GM12878 (cell line): ENCODE measurements around the gene EP400. TPM values are rescaled to one million over a fixed set of nuclear protein-coding genes. Genes with fewer than 3 reads are reported as not detected.

Source experiments
- ATAC-seq: fragments of 200-7000 bp; cut with Tn5 transposase; 3 replicates; pipeline ENCODE4 v1.9.1; 2020; ENCODE audit warnings: mild to moderate bottlenecking, moderate library complexity
- BruUV-seq: library from RNA; stranded (reverse); fragments of 400-500 nt; replicated peaks from 2 replicates; lab custom pipeline; 2021; lab: Mats Ljungman, UMichigan
- CTCF ChIA-PET: fragments of 300-600 bp; sonication (Branson Sonifier 250); formaldehyde crosslinking; extraction: SDS; loops from one replicate; lab custom pipeline; 2021; ENCODE audit warnings: inconsistent platforms; lab: Yijun Ruan, JAX
- POLR2A ChIA-PET: fragments of 350-600 bp; formaldehyde crosslinking; extraction: SDS; loops from one replicate; lab custom pipeline; 2021; ENCODE audit warnings: inconsistent platforms; lab: Charles Lee
- RAD21 ChIA-PET: fragments of 300-600 bp; sonication (Branson Sonifier 250); formaldehyde crosslinking; loops from one replicate; lab custom pipeline; 2023; ENCODE audit warnings: antibody characterized with exemption; ENCODE audit not compliant: unreplicated experiment; lab: Charles Lee
- SMC1A ChIA-PET: fragments of 300-600 bp; sonication (Branson Sonifier 250); formaldehyde crosslinking; loops from one replicate; lab custom pipeline; 2023; ENCODE audit not compliant: unreplicated experiment, uncharacterized antibody; lab: Charles Lee
- DNase-seq: peaks from one replicate; pipeline ENCODE4 v3.0.0-alpha.2; 2011; ENCODE audit warnings: low read depth, low spot score
- FAIRE-seq: peaks from 3 replicates; lab custom pipeline; 2011; peaks lifted over from hg19 to GRCh38; lab: Jason Lieb, UNC
- H2AFZ ChIP-seq: 2 replicates; pipeline ENCODE4 v1.6.0; 2011; ENCODE audit warnings: low read depth, low read length, control low read depth; ENCODE audit not compliant: control insufficient read depth
- H3K27ac ChIP-seq: 2 replicates; pipeline ENCODE4 v1.5.1; 2011; ENCODE audit warnings: control low read depth; ENCODE audit not compliant: control insufficient read depth, insufficient read depth
- H3K27me3 ChIP-seq, 2 experiments: replicated peaks in 1 of 2; 2 replicates each; pipeline versions ENCODE4 v1.6.0 to v1.6.1; 2011; ENCODE audit warnings: low read length in 1 of 2; ENCODE audit not compliant: control insufficient read depth in 2 of 2, insufficient read depth in 2 of 2
- H3K36me3 ChIP-seq, 2 experiments: 2 replicates each; pipeline ENCODE4 v1.5.1; 2011; ENCODE audit warnings: low read length in 1 of 2; ENCODE audit not compliant: control insufficient read depth in 2 of 2, insufficient read depth in 2 of 2
- H3K4me1 ChIP-seq: 2 replicates; pipeline ENCODE4 v1.6.1; 2011; ENCODE audit warnings: mild to moderate bottlenecking, low read length, moderate library complexity, mixed read lengths; ENCODE audit not compliant: control insufficient read depth, insufficient read depth
- H3K4me2 ChIP-seq: 2 replicates; pipeline ENCODE4 v1.6.0; 2011; ENCODE audit warnings: control low read depth; ENCODE audit not compliant: control insufficient read depth, insufficient read depth
- H3K4me3 ChIP-seq: fragments of 200-600 bp; sonication (generic); 2 replicates; pipeline ENCODE4 v1.5.1; 2016
- H3K79me2 ChIP-seq: 2 replicates; pipeline ENCODE4 v1.6.0; 2011; ENCODE audit warnings: low read length; ENCODE audit not compliant: control insufficient read depth, insufficient read depth
- H3K9ac ChIP-seq: 2 replicates; pipeline ENCODE4 v1.8.0; 2011; ENCODE audit warnings: low read length, control low read depth, mixed read lengths; ENCODE audit not compliant: control insufficient read depth, insufficient read depth
- H3K9me3 ChIP-seq: replicated peaks from 3 replicates; pipeline ENCODE4 v1.5.1; 2011; ENCODE audit warnings: mild to moderate bottlenecking, low read length; ENCODE audit not compliant: control insufficient read depth, insufficient read depth
- H4K20me1 ChIP-seq: 2 replicates; pipeline ENCODE4 v1.6.0; 2011; ENCODE audit not compliant: control insufficient read depth, insufficient read depth
- CHD2 ChIP-seq: IDR thresholded peaks from 2 replicates; pipeline ENCODE4 v1.6.1; 2011; ENCODE audit warnings: low read depth, low read length, improper control_type of control experiment, borderline replicate concordance
- CTCF ChIP-seq, 3 experiments: IDR thresholded peaks in 2 of 3; conservative IDR thresholded peaks in 1 of 3; 2 replicates each; pipeline ENCODE4 v1.5.1; 2011; ENCODE audit warnings: low read depth in 3 of 3, low read length in 3 of 3, mild to moderate bottlenecking in 3 of 3, control low read depth in 2 of 3, moderate library complexity in 2 of 3, inconsistent platforms in 1 of 3, mixed read lengths in 1 of 3; ENCODE audit not compliant: control insufficient read depth in 2 of 3, insufficient read depth in 1 of 3; ENCODE audit errors: extremely low read depth in 1 of 3
- EGR1 ChIP-seq, 2 experiments: IDR thresholded peaks; 1 replicate in 1 of 2; 2 replicates in 1 of 2; pipeline ENCODE4 v1.6.1; 2011 to 2012; ENCODE audit warnings: low read depth in 2 of 2, low read length in 2 of 2, borderline replicate concordance in 1 of 2, mild to moderate bottlenecking in 1 of 2, moderate library complexity in 1 of 2
- GABPA ChIP-seq: IDR thresholded peaks from 2 replicates; pipeline ENCODE4 v1.6.1; 2014; ENCODE audit warnings: antibody characterized with exemption, low read depth, mild to moderate bottlenecking, inconsistent platforms
- KLF5 ChIP-seq: fragments of 450-650 bp; IDR thresholded peaks from 2 replicates; pipeline ENCODE4 v1.6.1; 2014; ENCODE audit warnings: mild to moderate bottlenecking; ENCODE audit not compliant: partially characterized antibody
- NFIC ChIP-seq: IDR thresholded peaks from 2 replicates; pipeline ENCODE4 v1.6.1; 2012; ENCODE audit warnings: low read depth, mild to moderate bottlenecking, inconsistent platforms, low read length, moderate library complexity
- NFYA ChIP-seq: IDR thresholded peaks from 2 replicates; pipeline ENCODE4 v1.6.1; 2011; ENCODE audit warnings: low read depth, mild to moderate bottlenecking, low read length, improper control_type of control experiment, borderline replicate concordance
- PAX5 ChIP-seq: IDR thresholded peaks from 2 replicates; pipeline ENCODE4 v1.6.1; 2011; ENCODE audit warnings: low read depth, low read length, borderline replicate concordance
- POLR2AphosphoS2 ChIP-seq: IDR thresholded peaks from 2 replicates; pipeline ENCODE4 v1.6.1; 2011; ENCODE audit warnings: low read depth, mild to moderate bottlenecking, low read length, improper control_type of control experiment, moderate library complexity
- POU2F2 ChIP-seq: IDR thresholded peaks from 3 replicates; pipeline ENCODE4 v1.6.1; 2011; ENCODE audit warnings: low read depth, mild to moderate bottlenecking, low read length, borderline replicate concordance
- RAD51 ChIP-seq: fragments of 450-650 bp; IDR thresholded peaks from 2 replicates; pipeline ENCODE4 v1.6.1; 2016; ENCODE audit warnings: moderate library complexity, mild to moderate bottlenecking, inconsistent platforms
- RUNX3 ChIP-seq: IDR thresholded peaks from 2 replicates; pipeline ENCODE4 v1.6.1; 2012; ENCODE audit warnings: low read length, inconsistent platforms
- SMAD1 ChIP-seq: fragments of 450-650 bp; IDR thresholded peaks from 2 replicates; pipeline ENCODE4 v1.6.1; 2018; ENCODE audit warnings: mild to moderate bottlenecking, low read depth; ENCODE audit not compliant: partially characterized antibody
- SMARCA5 ChIP-seq: fragments of 450-650 bp; IDR thresholded peaks from 2 replicates; pipeline ENCODE4 v1.6.1; 2017; ENCODE audit warnings: mild to moderate bottlenecking
- SPI1 ChIP-seq: IDR thresholded peaks from 2 replicates; pipeline ENCODE4 v1.6.1; 2011; ENCODE audit warnings: low read depth, mild to moderate bottlenecking, low read length, moderate library complexity, borderline replicate concordance; ENCODE audit not compliant: insufficient read depth
- TAF1 ChIP-seq: IDR thresholded peaks from 2 replicates; pipeline ENCODE4 v1.6.1; 2011; ENCODE audit warnings: mild to moderate bottlenecking, low read depth, low read length, borderline replicate concordance
- ZNF207 ChIP-seq: fragments of 450-650 bp; IDR thresholded peaks from 2 replicates; pipeline ENCODE4 v1.6.1; 2014; ENCODE audit warnings: antibody characterized with exemption, mild to moderate bottlenecking, borderline replicate concordance
- ZNF24 ChIP-seq: fragments of 450-650 bp; IDR thresholded peaks from 2 replicates; pipeline ENCODE4 v1.6.1; 2017; ENCODE audit warnings: antibody characterized with exemption, mild to moderate bottlenecking
- WGBS: methylation state at CpG from one replicate; pipeline ENCODE4 v1.1.6; 2016; ENCODE audit warnings: low lambda C conversion rate; ENCODE audit not compliant: insufficient replicate concordance, insufficient coverage; ENCODE audit errors: missing lambda C conversion rate; 5-methylcytosine and 5-hydroxymethylcytosine counted together
- in situ Hi-C: fragments of 300-500 bp; cut with MboI; formaldehyde crosslinking; loops from 9 replicates; pipeline ENCODE4 v1.14.3; 2018; ENCODE audit warnings: mixed read lengths
- intact Hi-C: fragments of 100-400 bp; cut with micrococcal nuclease; formaldehyde crosslinking; loops from one replicate; pipeline ENCODE4 v1.14.2; 2022; ENCODE audit not compliant: unreplicated experiment
- polyA plus RNA-seq, 11 experiments: library from polyadenylated mRNA; depleted of rRNA in 4 of 11; unstranded in 6 of 11; stranded (reverse) in 5 of 11; fragments of >200 nt; fragmentation: Nextera tagmentation in 4 of 11; fragmentation: Illumina TruSeq in 1 of 11; extraction: Ambion mirVana in 4 of 11; extraction: Trizol in 1 of 11; gene quantifications; 1 replicate in 1 of 11; 2 replicates in 10 of 11; pipeline versions ENCODE4 v1.2.1 to v1.2.3, GENCODE V29; 2011 to 2016; ENCODE audit warnings: inconsistent platforms in 2 of 11, missing spikeins in 2 of 11, low read depth in 1 of 11
- total RNA-seq, 4 experiments: library from RNA; depleted of rRNA in 3 of 4; stranded (reverse); fragments of >200 nt in 3 of 4; fragmentation: Illumina TruSeq in 1 of 4; extraction: Trizol in 1 of 4; gene quantifications; 2 replicates each; pipeline versions ENCODE4 v1.2.1 to v1.2.3, GENCODE V29; 2013 to 2021

The EP400 gene
- total and polyA plus RNA-seq, 10 of the 15 experiments (the other 5 are each of a cell fraction or from before 2014, with no cell fraction given) = 3.8 to 44.2 (median 8.4) TPM

GRCh38 chr12:132127041-132127440 is 177.3 kb downstream of the EP400 start:
- BruUV-seq = no TSS peak
- no peaks in the 10 kb centered on the region for H3K27me3 ChIP-seq
- peaks cover 4 to 6% of the 10 kb centered on the region in 2 experiments; a peak in 3 of 4 replicates for H3K36me3 ChIP-seq
- H3K9ac ChIP-seq = no peak overlapping the region
- POLR2A ChIA-PET = interaction anchor here (0.5 kb wide), 1 partner anchor 199 kb away, joined by 7 read pairs; no protein-coding TSS in a partner anchor
- H4K20me1 ChIP-seq = no peaks in the 10 kb centered on the region
- CTCF ChIA-PET = no interaction called here
- no peak overlapping the region for H2AFZ ChIP-seq
- in situ Hi-C loops (no loop called here), intact Hi-C loops (no loop called here)
- H3K4me1 ChIP-seq = no peaks in the 10 kb centered on the region
- ATAC-seq = no peak
- no peak for FAIRE-seq
- H3K4me3 ChIP-seq = no peak overlapping the region
- DNase-seq = no peak
- no peaks in the 10 kb centered on the region for H3K79me2 ChIP-seq
- WGBS = over 99% methylated on average over 8 of the region's 8 CpGs
- SMC1A ChIA-PET = no interaction called here
- H3K27ac ChIP-seq = no peak overlapping the region
- TF ChIP-seq GABPA (no peak), CHD2 (no peak)
- RAD21 ChIA-PET = no interaction called here
- H3K4me2 ChIP-seq = no peak overlapping the region
- H3K9me3 ChIP-seq = peaks cover 1% of the 10 kb centered on the region; the same call in 2 of the 3 replicates

GRCh38 chr12:132129007-132129406 is 179.3 kb downstream of the EP400 start:
- no peaks in the 10 kb centered on the region for H3K27me3 ChIP-seq
- no peaks in the 10 kb centered on the region for H3K79me2 ChIP-seq
- no peaks in the 10 kb centered on the region for H4K20me1 ChIP-seq
- peaks cover 4 to 6% of the 10 kb centered on the region in 2 experiments; a peak in 3 of 4 replicates for H3K36me3 ChIP-seq
- H2AFZ ChIP-seq = no peak overlapping the region
- no peaks in the 10 kb centered on the region for H3K4me1 ChIP-seq
- intact Hi-C loops (no loop called here), in situ Hi-C loops (no loop called here)
- no peak overlapping the region for H3K9ac ChIP-seq
- POLR2A ChIA-PET = no interaction called here
- ATAC-seq (no peak), FAIRE-seq (no peak), DNase-seq (no peak)
- BruUV-seq = no TSS peak
- RAD21 ChIA-PET = no interaction called here
- H3K9me3 ChIP-seq = peaks cover 1% of the 10 kb centered on the region; the same call in 2 of the 3 replicates
- SMC1A ChIA-PET = no interaction called here
- H3K27ac ChIP-seq = no peak overlapping the region
- H3K4me3 ChIP-seq = no peak overlapping the region
- CTCF ChIA-PET = interaction anchor here (0.5 to 1.7 kb wide), 2 partner anchors 25 to 122 kb away, joined by 3 to 7 read pairs; no protein-coding TSS in a partner anchor
- WGBS = 98% methylated on average over 3 of the region's 3 CpGs
- H3K4me2 ChIP-seq = no peak overlapping the region
- TF ChIP-seq POU2F2 (no peak), CTCF (IDR thresholded peaks at IDR 0.05 in 2 of 3, conservative IDR thresholded peaks at IDR 0.05 in 1 of 3; ENCODE audit: control insufficient read depth in 2 of 3, extremely low read depth in 1 of 3, insufficient read depth in 1 of 3, low read depth in 3 of 3, low read length in 3 of 3) (no peak), KLF5 (no peak), RUNX3 (no peak), PAX5 (no peak), SMARCA5 (no peak), EGR1 (IDR thresholded peaks at IDR 0.05; ENCODE audit: borderline replicate concordance in 1 of 2, low read depth in 2 of 2, low read length in 2 of 2) (no peak), POLR2AphosphoS2 (no peak), NFIC (no peak), TAF1 (no peak), SMAD1 (no peak), ZNF24 (no peak), SPI1 (no peak), ZNF207 (no peak), RAD51 (no peak), NFYA (no peak)
